ENCODE data around the gene RTN4. TPM values are rescaled to one million over a fixed set of nuclear protein-coding genes. Genes with fewer than 3 reads are reported as not detected.

The RTN4 gene
- total RNA-seq, 2 experiments from 2014 or later = 71.6 to 88.0 TPM

DNA sequence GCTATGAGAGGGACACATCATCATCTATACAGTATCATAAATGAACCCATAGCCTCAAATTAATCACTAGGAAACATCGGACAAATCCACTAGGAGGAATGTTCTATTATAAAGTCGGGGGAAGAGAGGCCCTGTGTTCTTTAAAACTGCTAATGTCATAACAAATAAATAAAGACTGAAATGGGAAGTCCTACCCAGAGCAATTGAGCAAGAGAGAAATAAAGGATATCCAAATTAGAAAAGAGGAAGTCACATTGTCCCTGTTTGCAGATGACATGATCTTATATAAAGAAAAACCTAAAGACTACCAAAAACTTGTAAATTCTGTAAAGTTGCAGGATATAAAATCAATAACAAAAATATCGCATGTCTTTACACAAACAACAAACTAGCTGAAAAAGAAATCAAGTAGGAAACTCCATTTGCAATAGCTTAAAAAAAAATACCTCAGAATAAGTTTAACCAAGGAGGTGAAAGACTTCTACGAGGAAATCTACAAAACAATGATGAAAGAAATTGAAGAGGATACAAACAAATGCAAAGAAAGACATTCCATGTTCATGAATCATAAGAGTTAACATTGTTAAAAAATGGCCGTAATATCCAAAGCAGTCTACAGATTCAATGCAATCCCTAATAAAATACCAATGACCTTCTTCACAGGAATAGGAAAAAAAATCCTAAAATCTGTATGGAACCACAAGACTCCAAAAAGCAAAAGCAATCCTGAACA is 30.6 kb downstream of the RTN4 start:
- H3K9me3 Mint-ChIP-seq (ENCODE audit: low read depth) = no peaks in the 10 kb centered on the region
- peaks cover 10% of the 10 kb centered on the region for H3K36me3 Mint-ChIP-seq
- H3K4me3 Mint-ChIP-seq = no peak overlapping the region
- no peak for ATAC-seq
- DNase-seq = no peak
- H3K27ac Mint-ChIP-seq = no peak overlapping the region
- peaks cover 4% of the 10 kb centered on the region for H3K4me1 Mint-ChIP-seq
- no peaks in the 10 kb centered on the region for H3K27me3 Mint-ChIP-seq
- CTCF ChIA-PET = interaction anchor here (1.3 kb wide), 1 partner anchor 148 kb away, joined by 4 read pairs; no protein-coding TSS in a partner anchor

DNA sequence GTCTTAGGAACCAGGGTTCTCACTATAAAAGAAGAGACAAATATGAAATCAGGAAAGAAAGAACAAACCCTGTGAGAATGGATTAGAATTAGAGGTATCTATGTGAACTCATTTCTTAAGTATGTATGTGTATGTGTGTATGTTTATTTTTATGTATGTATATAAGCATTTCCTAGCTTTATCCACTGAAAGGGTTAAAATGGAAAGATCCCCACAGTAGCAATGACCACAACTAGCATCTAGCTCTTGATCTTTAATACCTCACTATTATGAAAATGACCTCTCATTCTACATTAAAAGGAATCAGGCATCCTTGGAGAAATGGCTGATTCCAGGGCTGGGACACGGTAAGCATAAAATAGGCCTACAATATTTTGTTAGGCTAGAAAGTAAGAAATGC is 31.6 kb downstream of the RTN4 start:
- DNase-seq (no peak), ATAC-seq (no peak)
- H3K36me3 Mint-ChIP-seq = peaks cover 10% of the 10 kb centered on the region
- H3K27ac Mint-ChIP-seq = no peak overlapping the region
- no peaks in the 10 kb centered on the region for H3K27me3 Mint-ChIP-seq
- H3K4me1 Mint-ChIP-seq = peaks cover 6% of the 10 kb centered on the region
- CTCF ChIA-PET = interaction anchor here (1.3 kb wide), 1 partner anchor 149 kb away, joined by 4 read pairs; no protein-coding TSS in a partner anchor
- H3K4me3 Mint-ChIP-seq = no peak overlapping the region
- H3K9me3 Mint-ChIP-seq (ENCODE audit: low read depth) = no peaks in the 10 kb centered on the region

DNA sequence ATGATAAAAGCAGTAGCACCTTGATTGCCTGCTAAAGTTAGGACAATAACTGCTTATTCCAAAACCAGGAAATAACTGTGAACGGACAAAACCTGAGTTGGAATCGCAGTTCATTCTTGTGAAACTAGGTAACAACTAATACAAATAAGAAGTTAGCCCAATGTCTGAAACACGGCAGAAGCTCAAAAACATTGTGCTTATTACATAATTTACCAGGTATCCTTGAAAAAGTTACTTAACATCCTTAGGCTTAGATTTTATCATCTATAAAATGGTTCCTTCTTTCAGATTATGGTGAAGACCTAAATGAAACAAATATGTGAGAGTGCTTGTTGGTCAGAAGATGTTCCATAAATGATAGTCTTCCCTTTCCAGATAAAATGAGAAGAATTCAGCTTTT is 32.4 kb downstream of the RTN4 start:
- Mint-ChIP-seq H3K36me3 (peaks cover 10% of the 10 kb centered on the region), H3K9me3 (ENCODE audit: low read depth) (no peaks in the 10 kb centered on the region), H3K4me3 (no peak overlapping the region), H3K27me3 (no peaks in the 10 kb centered on the region), H3K27ac (no peak overlapping the region), H3K4me1 (peaks cover 11% of the 10 kb centered on the region)
- CTCF ChIA-PET = no interaction called here
- DNase-seq (no peak), ATAC-seq (no peak)

DNA sequence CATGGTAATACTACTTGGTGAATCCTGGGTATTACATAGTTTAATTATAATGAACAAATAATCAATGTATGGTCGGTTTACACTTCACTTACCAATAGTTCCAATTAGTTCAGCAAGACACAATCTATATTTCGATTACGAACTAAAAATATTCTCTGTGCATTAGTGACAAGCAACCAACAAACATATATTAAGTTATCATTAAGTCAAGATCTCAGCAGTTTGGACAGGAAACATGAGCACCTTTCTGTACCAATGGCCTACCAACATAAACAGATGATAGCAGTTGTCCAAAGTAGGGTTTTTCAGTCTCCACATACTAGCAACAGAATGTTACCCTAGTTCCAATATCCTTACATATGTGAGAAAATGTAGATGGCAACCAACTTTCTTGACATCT is 32.8 kb downstream of the RTN4 start:
- H3K36me3 Mint-ChIP-seq = peaks cover 10% of the 10 kb centered on the region
- no peaks in the 10 kb centered on the region for H3K9me3 Mint-ChIP-seq (ENCODE audit: low read depth)
- DNase-seq (no peak), ATAC-seq (no peak)
- H3K27ac Mint-ChIP-seq = no peak overlapping the region
- H3K4me1 Mint-ChIP-seq = peaks cover 14% of the 10 kb centered on the region
- no peaks in the 10 kb centered on the region for H3K27me3 Mint-ChIP-seq
- CTCF ChIA-PET = interaction anchor here (0.5 to 1.0 kb wide), 2 partner anchors 40 to 419 kb away, joined by 3 read pairs; no protein-coding TSS in a partner anchor
- no peak overlapping the region for H3K4me3 Mint-ChIP-seq

DNA sequence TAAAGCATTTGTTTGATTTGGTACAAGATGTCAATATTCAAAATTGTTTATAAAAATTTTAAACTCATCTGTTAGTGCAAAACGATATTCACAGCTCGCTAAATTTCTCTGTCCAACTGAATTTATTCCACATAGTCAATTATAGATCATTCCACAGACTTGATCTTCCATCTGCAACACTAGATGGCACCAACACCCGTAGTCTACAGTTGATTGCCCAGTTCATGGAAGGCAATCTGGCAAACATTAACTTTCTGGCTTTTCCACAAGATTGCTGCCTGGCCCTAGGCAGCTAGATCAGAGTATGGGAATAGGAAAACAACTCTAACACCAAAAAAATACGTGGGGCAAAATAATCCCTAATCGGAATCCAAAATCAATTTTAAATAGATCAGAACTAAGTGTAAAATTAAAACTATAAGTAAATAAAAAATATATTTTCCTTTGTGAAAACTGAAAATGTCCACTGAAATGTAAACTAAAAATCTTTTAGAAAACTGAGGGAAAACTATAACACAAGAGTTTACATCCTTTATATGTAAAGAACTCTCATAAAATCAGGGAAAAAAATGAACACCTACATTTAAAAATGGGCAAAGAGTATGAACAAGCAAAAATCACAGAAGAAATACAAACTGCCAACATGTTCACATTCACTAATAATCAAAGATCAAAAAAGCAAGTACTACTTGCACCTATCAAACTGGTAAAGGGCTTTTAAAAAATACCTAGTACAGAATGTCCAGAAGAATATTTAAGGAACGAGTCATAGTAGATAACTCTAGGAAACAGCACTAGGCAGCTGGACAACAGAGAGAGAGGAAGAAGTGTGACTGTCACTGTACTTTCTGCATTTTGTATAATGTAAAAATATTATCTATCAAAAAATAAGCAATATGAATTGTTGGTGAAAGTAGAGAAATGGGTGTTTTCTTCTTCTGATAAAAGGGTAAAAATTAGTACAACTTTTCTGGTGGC is 35.0 kb downstream of the RTN4 start:
- H3K9me3 Mint-ChIP-seq (ENCODE audit: low read depth) = no peaks in the 10 kb centered on the region
- H3K4me1 Mint-ChIP-seq = peaks cover 30% of the 10 kb centered on the region
- no peak overlapping the region for H3K27ac Mint-ChIP-seq
- CTCF ChIA-PET = interaction anchor here (0.7 to 2.2 kb wide), 5 partner anchors 117 to 160 kb away, joined by 4 to 7 read pairs (median 4); no protein-coding TSS in a partner anchor
- H3K4me3 Mint-ChIP-seq = no peak overlapping the region
- peaks cover 7% of the 10 kb centered on the region for H3K36me3 Mint-ChIP-seq
- DNase-seq (peak; percentile 48), ATAC-seq (no peak)
- H3K27me3 Mint-ChIP-seq = no peaks in the 10 kb centered on the region

DNA sequence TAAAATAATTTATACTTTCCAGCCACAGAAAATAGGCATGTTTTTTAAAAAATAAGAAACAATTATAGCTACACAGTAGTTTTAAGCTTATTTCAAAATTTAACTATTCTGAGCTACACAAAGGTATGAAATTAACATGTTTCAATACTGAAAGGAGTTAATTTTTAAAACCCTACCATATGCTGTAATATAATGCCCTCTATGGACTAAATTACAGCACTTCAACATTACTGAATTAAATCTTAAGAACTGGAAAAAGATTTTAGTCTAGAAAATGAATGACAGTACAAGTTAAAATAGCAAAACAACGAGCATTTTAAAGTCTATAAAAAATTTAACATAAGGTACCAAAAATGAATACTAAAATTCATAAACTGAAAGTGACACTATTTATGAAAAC is 36.3 kb downstream of the RTN4 start:
- Mint-ChIP-seq H3K4me3 (no peak overlapping the region), H3K36me3 (peaks cover 4% of the 10 kb centered on the region), H3K27me3 (no peaks in the 10 kb centered on the region), H3K9me3 (ENCODE audit: low read depth) (no peaks in the 10 kb centered on the region), H3K27ac (no peak overlapping the region), H3K4me1 (peaks cover 39% of the 10 kb centered on the region)
- no peak for ATAC-seq
- CTCF ChIA-PET = interaction anchor here (1.3 to 3.1 kb wide), 6 partner anchors 34 to 161 kb away, joined by 4 to 10 read pairs (median 6); no protein-coding TSS in a partner anchor
- DNase-seq = no peak

DNA sequence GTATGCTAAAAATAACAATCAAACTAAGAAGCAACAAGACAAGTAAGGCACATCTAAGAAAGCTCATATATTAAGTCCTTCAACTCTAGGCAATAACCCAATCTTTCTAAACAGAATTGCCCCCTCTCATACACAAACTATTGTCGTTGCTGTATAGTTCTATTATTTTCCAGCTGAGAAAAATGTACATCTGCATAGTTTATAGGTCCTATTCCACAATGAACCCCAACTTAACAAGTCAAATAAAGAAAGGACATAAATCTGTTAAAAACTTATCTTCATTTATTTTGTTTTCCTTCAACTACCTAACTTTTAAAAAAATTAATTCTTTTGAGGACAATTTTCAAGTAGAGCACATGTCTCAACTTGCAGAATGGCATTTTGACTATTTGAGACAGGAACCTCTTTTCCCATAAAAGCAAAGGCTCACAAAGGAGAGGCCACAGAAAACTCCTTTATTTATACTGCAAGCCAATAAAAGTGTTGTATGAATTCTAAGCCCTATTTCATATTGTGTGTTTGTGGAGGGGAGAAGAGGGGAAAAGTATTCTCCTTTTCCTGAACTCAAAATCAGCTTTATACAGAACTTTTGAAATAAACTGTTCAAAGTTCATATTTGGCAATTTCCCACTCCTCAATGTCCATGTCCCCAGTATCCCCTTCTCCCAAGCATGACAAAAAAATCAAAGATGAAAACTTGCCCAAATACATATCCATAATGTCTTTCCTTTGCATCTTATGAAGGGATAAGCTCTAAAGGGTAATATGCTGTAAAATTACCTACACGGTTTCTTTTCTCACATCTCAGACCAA is 37.4 kb downstream of the RTN4 start:
- CTCF ChIA-PET = interaction anchor here (1.8 to 3.1 kb wide), 4 partner anchors 36 to 162 kb away, joined by 5 to 10 read pairs (median 8); no protein-coding TSS in a partner anchor
- no peaks in the 10 kb centered on the region for H3K27me3 Mint-ChIP-seq
- H3K4me3 Mint-ChIP-seq = no peak overlapping the region
- peaks cover 39% of the 10 kb centered on the region for H3K4me1 Mint-ChIP-seq
- H3K27ac Mint-ChIP-seq = no peak overlapping the region
- no peaks in the 10 kb centered on the region for H3K9me3 Mint-ChIP-seq (ENCODE audit: low read depth)
- peaks cover 4% of the 10 kb centered on the region for H3K36me3 Mint-ChIP-seq
- ATAC-seq = no peak
- no peak for DNase-seq

DNA sequence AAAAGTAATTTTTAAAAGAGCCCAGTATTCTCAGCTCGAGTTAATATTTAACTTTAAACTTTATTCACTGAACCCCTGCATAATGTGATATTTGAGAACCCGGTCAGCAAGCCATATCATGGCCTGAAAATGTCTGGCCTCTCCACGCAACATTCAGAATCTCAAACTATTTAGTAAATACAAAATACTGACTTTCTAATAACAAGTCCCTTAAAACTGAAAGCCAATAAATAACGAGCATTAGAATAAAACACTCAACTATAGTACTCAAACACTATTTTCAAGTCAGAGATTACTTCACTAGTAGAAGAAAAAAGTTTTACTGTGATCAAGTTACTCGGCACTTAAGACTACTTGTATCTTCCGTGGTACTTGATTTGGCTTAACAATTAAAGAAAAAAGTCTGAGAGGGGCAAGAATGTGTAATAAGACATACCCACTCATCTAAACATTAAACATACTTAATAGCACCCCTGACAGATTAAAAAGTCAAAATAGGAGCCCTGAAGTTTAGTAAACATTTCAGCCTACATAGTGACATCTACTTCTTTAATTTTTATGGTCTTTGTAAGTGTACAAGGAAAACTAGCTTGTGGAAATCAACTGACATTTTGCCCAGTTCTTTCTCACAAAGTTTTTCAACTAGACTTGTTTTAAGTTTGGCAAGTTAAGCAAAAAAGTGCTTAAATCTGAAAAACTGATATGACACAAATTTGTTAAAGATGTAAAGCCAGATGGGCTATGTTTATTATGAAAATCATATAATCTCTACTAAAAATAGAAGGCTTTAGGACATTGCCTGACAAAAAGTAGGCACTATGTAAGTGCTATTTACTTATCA is 38.2 kb downstream of the RTN4 start:
- CTCF ChIA-PET = interaction anchor here (0.7 to 3.1 kb wide), 5 partner anchors 23 to 163 kb away, joined by 3 to 10 read pairs (median 7); no protein-coding TSS in a partner anchor
- no peak for DNase-seq
- Mint-ChIP-seq H3K9me3 (ENCODE audit: low read depth) (no peaks in the 10 kb centered on the region), H3K27ac (no peak overlapping the region), H3K4me1 (peaks cover 46% of the 10 kb centered on the region), H3K27me3 (no peaks in the 10 kb centered on the region), H3K4me3 (no peak overlapping the region), H3K36me3 (peaks cover 4% of the 10 kb centered on the region)
- no peak for ATAC-seq

DNA sequence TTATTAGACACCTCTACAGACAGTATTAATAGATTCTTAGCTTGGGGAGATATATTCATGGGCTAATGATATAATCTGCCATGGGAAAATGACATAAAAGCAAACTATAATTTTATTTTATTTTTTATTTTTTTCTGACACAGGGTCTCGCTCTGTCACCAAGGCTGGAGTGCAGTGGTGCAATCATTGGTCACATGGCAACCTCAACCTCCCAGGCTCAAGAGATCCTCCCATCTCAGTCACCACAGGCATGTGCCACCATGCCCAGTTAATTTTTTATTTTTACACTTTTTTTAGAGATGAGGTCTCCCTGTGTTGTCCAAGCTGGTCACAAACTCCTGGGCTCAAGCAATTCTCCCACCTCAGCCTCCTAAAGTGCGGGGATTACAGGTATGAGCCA is 39.3 kb downstream of the RTN4 start:
- Mint-ChIP-seq H3K36me3 (peaks cover 4% of the 10 kb centered on the region), H3K4me1 (peaks cover 57% of the 10 kb centered on the region), H3K4me3 (no peak overlapping the region), H3K27me3 (no peaks in the 10 kb centered on the region), H3K9me3 (ENCODE audit: low read depth) (no peaks in the 10 kb centered on the region), H3K27ac (no peak overlapping the region)
- CTCF ChIA-PET = interaction anchor here (1.4 to 3.3 kb wide), 2 partner anchors 158 to 172 kb away, joined by 4 to 12 read pairs; no protein-coding TSS in a partner anchor
- no peak for DNase-seq
- ATAC-seq = no peak

DNA sequence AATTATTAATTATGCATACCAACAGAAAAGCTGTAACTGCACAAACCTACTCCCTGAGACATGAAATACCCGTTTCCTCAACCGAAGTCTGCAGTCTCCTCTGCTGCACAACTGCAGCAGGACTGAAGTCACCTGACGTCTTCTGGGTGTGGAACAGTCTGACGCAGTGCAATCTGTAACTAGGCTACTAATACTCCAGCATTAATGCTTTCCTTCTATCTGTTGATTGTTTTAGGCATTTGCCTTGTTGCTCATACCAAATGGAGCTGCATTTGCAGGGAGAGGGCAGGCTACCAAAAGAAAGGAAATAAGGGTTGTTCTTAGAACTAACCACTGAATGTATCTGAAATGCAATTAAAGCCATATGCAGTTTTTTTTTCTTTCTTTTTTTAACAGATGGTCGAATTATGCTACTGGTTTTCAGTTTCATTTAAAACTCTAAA is 40.1 kb downstream of the RTN4 start:
- H3K36me3 Mint-ChIP-seq = peaks cover 4% of the 10 kb centered on the region
- DNase-seq (peak; percentile 70), ATAC-seq (peak; percentile 98)
- no peaks in the 10 kb centered on the region for H3K9me3 Mint-ChIP-seq (ENCODE audit: low read depth)
- peaks cover 57% of the 10 kb centered on the region for H3K4me1 Mint-ChIP-seq
- peak overlapping the region; percentile 90 for H3K27ac Mint-ChIP-seq
- no peaks in the 10 kb centered on the region for H3K27me3 Mint-ChIP-seq
- CTCF ChIA-PET = interaction anchor here (0.6 to 3.3 kb wide), 6 partner anchors 40 to 903 kb away, joined by 3 to 12 read pairs (median 4); partner anchors contain the start of gene RTN4
- peak overlapping the region; percentile 83 for H3K4me3 Mint-ChIP-seq

DNA sequence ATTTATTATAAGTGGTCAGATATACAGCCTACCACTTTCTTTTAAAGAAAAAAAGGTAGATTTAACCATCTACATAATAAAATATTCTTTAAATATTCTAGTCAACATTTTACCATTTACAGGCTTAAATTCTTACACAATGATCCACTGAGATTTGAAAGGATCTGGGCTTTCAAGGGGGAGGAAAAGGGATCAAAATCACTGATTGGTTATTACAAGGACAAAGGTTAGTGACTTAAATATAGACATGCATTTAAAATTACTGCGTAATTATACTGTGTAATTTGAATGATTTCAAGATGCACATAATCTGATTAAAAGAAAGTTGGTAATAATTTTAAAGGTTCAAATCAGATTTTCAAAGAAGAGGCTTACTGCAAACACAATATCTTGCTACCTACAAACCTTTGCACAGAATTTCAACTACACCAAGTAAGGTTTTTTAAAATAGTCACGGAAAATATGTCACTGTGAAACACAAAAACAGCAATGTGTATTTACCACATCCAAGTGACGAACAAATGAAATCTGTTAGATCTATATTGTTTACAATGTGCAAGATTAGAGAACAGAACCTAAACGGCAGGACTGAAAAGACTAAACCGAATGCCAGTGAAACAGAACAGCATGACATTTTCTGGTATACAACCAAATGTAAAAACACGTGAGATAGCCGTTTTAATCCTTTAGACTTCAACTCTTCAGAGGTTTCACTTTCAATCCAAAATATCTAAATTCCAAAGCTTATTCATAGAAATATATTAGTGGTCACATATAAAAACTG is 40.8 kb downstream of the RTN4 start:
- peak overlapping the region; percentile 83 for H3K4me3 Mint-ChIP-seq
- H3K36me3 Mint-ChIP-seq = peaks cover 1% of the 10 kb centered on the region
- CTCF ChIA-PET = interaction anchor here (0.8 to 3.3 kb wide), 5 partner anchors 19 to 902 kb away, joined by 3 to 12 read pairs (median 3); partner anchors contain the start of gene RTN4
- ATAC-seq = peak; percentile 50
- no peak for DNase-seq
- H3K4me1 Mint-ChIP-seq = peaks cover 54% of the 10 kb centered on the region
- peak overlapping the region; percentile 90 for H3K27ac Mint-ChIP-seq
- H3K27me3 Mint-ChIP-seq = no peaks in the 10 kb centered on the region
- H3K9me3 Mint-ChIP-seq (ENCODE audit: low read depth) = no peaks in the 10 kb centered on the region
